AG04449 (cell line): ENCODE results near the gene INTS2.

Experiments
- CTCF ChIA-PET: fragments of 350-600 bp; formaldehyde crosslinking; extraction: SDS; loops from one replicate; lab custom pipeline; 2021; ENCODE audit warnings: antibody characterized with exemption; lab: Yijun Ruan, JAX
- POLR2A ChIA-PET: fragments of 400-600, 350-600 bp; formaldehyde crosslinking; extraction: SDS; loops from one replicate; lab custom pipeline; 2020; ENCODE audit warnings: antibody characterized with exemption, inconsistent platforms; lab: Yijun Ruan, JAX
- DNase-seq: peaks from one replicate; pipeline ENCODE4 v3.0.0-alpha.2; 2010; ENCODE audit warnings: low read depth, low spot score
- H3K4me3 ChIP-seq: 2 replicates; pipeline ENCODE4 v1.5.1; 2011; ENCODE audit warnings: low read depth, mild to moderate bottlenecking, control low read depth, low read length
- CTCF ChIP-seq: IDR thresholded peaks from one replicate; pipeline ENCODE4 v1.5.1; 2011; ENCODE audit warnings: mild to moderate bottlenecking, moderate library complexity, low read length, control low read depth, inconsistent platforms; ENCODE audit not compliant: insufficient read depth; ENCODE audit errors: missing control alignments

INTS2 gene

GRCh38 chr17:61884864-61885263 is 42.9 kb downstream of the INTS2 start:
- no peak overlapping the region for H3K4me3 ChIP-seq
- DNase-seq = no peak
- ChIA-PET POLR2A (no interaction called here), CTCF (interaction anchor here (0.7 kb wide), 1 partner anchor 10 kb away, joined by 3 read pairs; no protein-coding TSS in a partner anchor)
- TF ChIP-seq CTCF = no peak

- no peak for TF ChIP-seq CTCF
- ChIA-PET CTCF (no interaction called here), POLR2A (no interaction called here)
- no peak overlapping the region for H3K4me3 ChIP-seq
- DNase-seq = no peak
Observed at GRCh38 chr17:61880589-61881102, 47.1 kb downstream of the INTS2 start.

GRCh38 chr17:61878984-61879612 is 48.7 kb downstream of the INTS2 start:
- DNase-seq = no peak
- no peak overlapping the region for H3K4me3 ChIP-seq
- POLR2A ChIA-PET = no interaction called here
- CTCF ChIA-PET = interaction anchor here (0.5 to 0.6 kb wide), 2 partner anchors 243 kb away, joined by 3 read pairs; no protein-coding TSS in a partner anchor
- no peak for TF ChIP-seq CTCF

GRCh38 chr17:61878520-61878919 is 49.3 kb downstream of the INTS2 start:
- no peak overlapping the region for H3K4me3 ChIP-seq
- ChIA-PET CTCF (no interaction called here), POLR2A (no interaction called here)
- DNase-seq = no peak
- no peak for TF ChIP-seq CTCF

- H3K4me3 ChIP-seq = no peak overlapping the region
- no peak for DNase-seq
- ChIA-PET POLR2A (no interaction called here), CTCF (no interaction called here)
- no peak for TF ChIP-seq CTCF
Observed at GRCh38 chr17:61877837-61878236, 49.9 kb downstream of the INTS2 start.

- no peak overlapping the region for H3K4me3 ChIP-seq
- ChIA-PET CTCF (interaction anchor here (1.7 kb wide), 1 partner anchor 9 kb away, joined by 3 read pairs; no protein-coding TSS in a partner anchor), POLR2A (no interaction called here)
- DNase-seq = no peak
- no peak for TF ChIP-seq CTCF
Observed at GRCh38 chr17:61875804-61876203, 52.0 kb downstream of the INTS2 start.
